Esophagus muscularis mucosa (tissue), 3 donors: Measurements from ENCODE around the gene CFAP70.

Source experiments
- POLR2A ChIP-seq: fragments of 450-650 bp; IDR thresholded peaks from one replicate; pipeline ENCODE4 v1.6.1; 2017; ENCODE audit warnings: antibody characterized with exemption, moderate library complexity, mild to moderate bottlenecking, low read depth
- TF ChIP-seq, protein P1 (sequence below), 3 experiments: fragments of 200-600 bp in 2 of 3; fragments of 450-650 bp in 1 of 3; sonication (generic) in 2 of 3; IDR thresholded peaks; one replicate each; pipeline ENCODE4 v1.5.1; 2017 to 2019; ENCODE audit warnings: antibody characterized with exemption in 3 of 3, mild to moderate bottlenecking in 2 of 3, moderate library complexity in 1 of 3

DNA sequence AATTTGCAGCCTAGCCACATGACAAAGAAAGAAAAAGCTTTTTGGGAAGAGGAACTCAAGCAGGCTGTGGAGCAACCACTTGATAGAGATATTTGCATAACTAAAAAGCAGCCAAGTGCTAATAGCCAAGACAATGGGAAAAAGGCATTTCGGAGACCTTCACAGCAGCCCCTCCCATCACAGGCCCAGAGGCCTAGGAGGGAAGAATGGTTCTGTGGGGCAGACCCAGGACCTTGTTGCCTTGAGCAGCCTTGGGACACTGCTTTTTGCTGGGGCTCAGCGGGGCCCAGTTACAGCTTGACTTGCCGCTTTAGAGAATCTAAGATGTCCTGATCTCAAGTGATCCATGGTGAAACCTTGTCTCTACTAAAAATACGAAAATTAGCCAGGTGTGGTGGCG, 152.3 kb downstream of the CFAP70 start:
- TF ChIP-seq, protein P1, sequence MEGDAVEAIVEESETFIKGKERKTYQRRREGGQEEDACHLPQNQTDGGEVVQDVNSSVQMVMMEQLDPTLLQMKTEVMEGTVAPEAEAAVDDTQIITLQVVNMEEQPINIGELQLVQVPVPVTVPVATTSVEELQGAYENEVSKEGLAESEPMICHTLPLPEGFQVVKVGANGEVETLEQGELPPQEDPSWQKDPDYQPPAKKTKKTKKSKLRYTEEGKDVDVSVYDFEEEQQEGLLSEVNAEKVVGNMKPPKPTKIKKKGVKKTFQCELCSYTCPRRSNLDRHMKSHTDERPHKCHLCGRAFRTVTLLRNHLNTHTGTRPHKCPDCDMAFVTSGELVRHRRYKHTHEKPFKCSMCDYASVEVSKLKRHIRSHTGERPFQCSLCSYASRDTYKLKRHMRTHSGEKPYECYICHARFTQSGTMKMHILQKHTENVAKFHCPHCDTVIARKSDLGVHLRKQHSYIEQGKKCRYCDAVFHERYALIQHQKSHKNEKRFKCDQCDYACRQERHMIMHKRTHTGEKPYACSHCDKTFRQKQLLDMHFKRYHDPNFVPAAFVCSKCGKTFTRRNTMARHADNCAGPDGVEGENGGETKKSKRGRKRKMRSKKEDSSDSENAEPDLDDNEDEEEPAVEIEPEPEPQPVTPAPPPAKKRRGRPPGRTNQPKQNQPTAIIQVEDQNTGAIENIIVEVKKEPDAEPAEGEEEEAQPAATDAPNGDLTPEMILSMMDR (IDR thresholded peaks at IDR 0.05) = no peak
- TF ChIP-seq POLR2A = no peak
